Measurements from ENCODE around the gene ZNF121. TPM values are rescaled to one million over a fixed set of nuclear protein-coding genes. Genes with fewer than 3 reads are reported as not detected.

ZNF121 gene
- polyA plus RNA-seq, 3 donors from 2014 or later = 2.2 to 7.3 (median 5.4) TPM

GRCh38 chr19:9523885-9524474, 60.3 kb downstream of the ZNF121 start:
- H3K4me1 Mint-ChIP-seq = no peaks in the 10 kb centered on the region
- H3K27me3 Mint-ChIP-seq (ENCODE audit: low read depth in 3 of 3) = peaks cover 0 to 3% (median 0%) of the 10 kb centered on the region in 3 donors
- no peak overlapping the region for H3K4me3 Mint-ChIP-seq

More at GRCh38 chr19:9523885-9524474, 60.3 kb downstream of the ZNF121 start:
- Mint-ChIP-seq H3K36me3 (peaks cover 27 to 48% (median 37%) of the 10 kb centered on the region in 3 donors), H3K27ac (no peak overlapping the region), H3K9me3 (peaks cover 65 to 88% (median 85%) of the 10 kb centered on the region in 6 donors)
- DNase-seq = no peak

Other genes with a start within 250 kb of the ZNF121 start
- gene ZNF177, start 221.5 kb downstream of the ZNF121 start, polyA plus RNA-seq = under 1 TPM in 1 of 3 donors, not detected in 2; 0.52 TPM
- gene ZNF266, start 148.9 kb downstream of the ZNF121 start, polyA plus RNA-seq = 10 to 100 TPM; 15.9 to 23.6 (median 19.6) TPM
- not detected for gene ZNF560, start 85.9 kb downstream of the ZNF121 start, polyA plus RNA-seq
- 10 to 100 TPM in 2 of 3 donors, 1 to 10 TPM in 1; 9.2 to 27.5 (median 23.7) TPM for gene ZNF426, start 45.9 kb downstream of the ZNF121 start, polyA plus RNA-seq
- gene ZNF561, start 36.7 kb upstream of the ZNF121 start, polyA plus RNA-seq = 10 to 100 TPM in 1 of 3 donors, 1 to 10 TPM in 2; 7.2 to 14.7 (median 9.9) TPM
- gene ZNF562, start 90.6 kb upstream of the ZNF121 start, polyA plus RNA-seq = 1 to 10 TPM; 3.4 to 5.5 (median 4.7) TPM
- 1 to 10 TPM; 4.5 to 7.4 (median 6.1) TPM for gene ZNF846, start 184.2 kb upstream of the ZNF121 start, polyA plus RNA-seq
- 10 to 100 TPM; 12.2 to 17.2 (median 14.2) TPM for gene FBXL12, start 234.6 kb upstream of the ZNF121 start, polyA plus RNA-seq
- 1,000 to 10,000 TPM in 1 of 3 donors, 100 to 1,000 TPM in 2; 610 to 1,222 (median 775) TPM for gene UBL5, start 243.4 kb upstream of the ZNF121 start, polyA plus RNA-seq

All from immature natural killer cell (primary cell).